PC-9 (cell line): ENCODE data around the gene ANKRD60.

Experiments
- EZH2 ChIP-seq: fragments of 200-600 bp; sonication (generic); IDR thresholded peaks from 2 replicates; pipeline ENCODE4 v1.8.0; 2017; ENCODE audit warnings: antibody characterized with exemption, low read depth
- TF ChIP-seq, protein P1 (sequence below): fragments of 200-600 bp; sonication (generic); conservative IDR thresholded peaks from 2 replicates; pipeline ENCODE4 v1.6.1; 2017; ENCODE audit warnings: mixed run types, antibody characterized with exemption, mild to moderate bottlenecking, moderate library complexity

DNA sequence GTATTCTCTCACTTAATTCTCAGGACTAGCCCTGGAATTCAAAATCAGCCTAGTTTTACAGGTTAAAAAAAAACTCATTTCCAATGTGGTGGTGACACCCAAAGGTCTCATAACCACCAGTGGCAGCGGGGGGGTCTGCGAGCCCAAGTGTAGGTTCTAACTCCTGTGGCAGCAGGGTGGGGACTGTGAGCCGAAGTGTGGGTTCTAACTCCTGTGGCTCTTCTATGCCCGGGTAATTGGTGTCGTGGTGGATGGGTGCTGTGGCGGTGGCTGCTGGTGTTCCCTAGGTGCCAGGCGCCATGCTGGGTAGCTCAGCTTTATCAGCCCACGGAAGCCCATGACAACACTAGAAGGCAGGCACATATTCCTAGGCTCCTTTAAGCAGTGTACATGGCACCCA is 4.9 kb upstream of the ANKRD60 start:
- TF ChIP-seq, protein P1, sequence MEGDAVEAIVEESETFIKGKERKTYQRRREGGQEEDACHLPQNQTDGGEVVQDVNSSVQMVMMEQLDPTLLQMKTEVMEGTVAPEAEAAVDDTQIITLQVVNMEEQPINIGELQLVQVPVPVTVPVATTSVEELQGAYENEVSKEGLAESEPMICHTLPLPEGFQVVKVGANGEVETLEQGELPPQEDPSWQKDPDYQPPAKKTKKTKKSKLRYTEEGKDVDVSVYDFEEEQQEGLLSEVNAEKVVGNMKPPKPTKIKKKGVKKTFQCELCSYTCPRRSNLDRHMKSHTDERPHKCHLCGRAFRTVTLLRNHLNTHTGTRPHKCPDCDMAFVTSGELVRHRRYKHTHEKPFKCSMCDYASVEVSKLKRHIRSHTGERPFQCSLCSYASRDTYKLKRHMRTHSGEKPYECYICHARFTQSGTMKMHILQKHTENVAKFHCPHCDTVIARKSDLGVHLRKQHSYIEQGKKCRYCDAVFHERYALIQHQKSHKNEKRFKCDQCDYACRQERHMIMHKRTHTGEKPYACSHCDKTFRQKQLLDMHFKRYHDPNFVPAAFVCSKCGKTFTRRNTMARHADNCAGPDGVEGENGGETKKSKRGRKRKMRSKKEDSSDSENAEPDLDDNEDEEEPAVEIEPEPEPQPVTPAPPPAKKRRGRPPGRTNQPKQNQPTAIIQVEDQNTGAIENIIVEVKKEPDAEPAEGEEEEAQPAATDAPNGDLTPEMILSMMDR, result no peak
- TF ChIP-seq EZH2, result no peak
